ENCODE data around the gene CSNK2A1.

The CSNK2A1 gene

GRCh38 chr20:472889-473292 lies 70.7 kb downstream of the CSNK2A1 start:
- DNase-seq (ENCODE audit: low read depth), result no peak
- no peak overlapping the region for H3K4me3 ChIP-seq (ENCODE audit: low read depth, low read length)
- TF ChIP-seq CTCF (IDR thresholded peaks at IDR 0.05; ENCODE audit: control insufficient read depth, extremely low read depth, insufficient read depth), result no peak

- no peak for DNase-seq (ENCODE audit: low read depth)
- no peak overlapping the region for H3K4me3 ChIP-seq (ENCODE audit: low read depth, low read length)
- no peak for TF ChIP-seq CTCF (IDR thresholded peaks at IDR 0.05; ENCODE audit: control insufficient read depth, extremely low read depth, insufficient read depth)
Observed at GRCh38 chr20:472137-472846, 71.3 kb downstream of the CSNK2A1 start.

GRCh38 chr20:469746-470490 lies 73.7 kb downstream of the CSNK2A1 start:
- H3K4me3 ChIP-seq (ENCODE audit: low read depth, low read length), result no peak overlapping the region
- DNase-seq (ENCODE audit: low read depth), result no peak
- TF ChIP-seq CTCF (IDR thresholded peaks at IDR 0.05; ENCODE audit: control insufficient read depth, extremely low read depth, insufficient read depth), result no peak

GRCh38 chr20:467755-468154 lies 75.8 kb downstream of the CSNK2A1 start:
- no peak overlapping the region for H3K4me3 ChIP-seq (ENCODE audit: low read depth, low read length)
- no peak for TF ChIP-seq CTCF (IDR thresholded peaks at IDR 0.05; ENCODE audit: control insufficient read depth, extremely low read depth, insufficient read depth)
- no peak for DNase-seq (ENCODE audit: low read depth)

- TF ChIP-seq CTCF (IDR thresholded peaks at IDR 0.05; ENCODE audit: control insufficient read depth, extremely low read depth, insufficient read depth), result peak; percentile 44
- DNase-seq (ENCODE audit: low read depth), result peak; percentile 46
- H3K4me3 ChIP-seq (ENCODE audit: low read depth, low read length), result peak within 1 kb of the TSS; percentile 84
Observed at GRCh38 chr20:462199-462991, 81.2 kb downstream of the CSNK2A1 start, which contains the start of gene TBC1D20. Gene TBC1D20 (minus strand): TSS chr20:462533. CDS start chr20:462405, 128 bp downstream.

- peak overlapping the region; percentile 84 for H3K4me3 ChIP-seq (ENCODE audit: low read depth, low read length)
- TF ChIP-seq CTCF (IDR thresholded peaks at IDR 0.05; ENCODE audit: control insufficient read depth, extremely low read depth, insufficient read depth), result no peak
- no peak for DNase-seq (ENCODE audit: low read depth)
Observed at GRCh38 chr20:461254-462198, 82.1 kb downstream of the CSNK2A1 start.

All from LNCaP clone FGC (cell line).